PC-9 (cell line): ENCODE measurements around the gene ZNF407. TPM values are rescaled to one million over a fixed set of nuclear protein-coding genes. Genes with fewer than 3 reads are reported as not detected.

Experiments
- BruUV-seq: library from RNA; stranded (reverse); fragments of 400-500 nt; replicated peaks from 2 replicates; lab custom pipeline; 2021; lab: Mats Ljungman, UMichigan
- CTCF ChIA-PET: fragments of 300-600 bp; sonication (Branson Sonifier 250); formaldehyde crosslinking; loops from one replicate; lab custom pipeline; 2022; ENCODE audit warnings: antibody characterized with exemption; lab: Charles Lee
- POLR2A ChIA-PET: fragments of 300-600 bp; sonication (Branson Sonifier 250); formaldehyde crosslinking; loops from one replicate; lab custom pipeline; 2022; ENCODE audit warnings: antibody characterized with exemption; ENCODE audit not compliant: unreplicated experiment; lab: Charles Lee
- DNase-seq, 2 experiments: peaks; one replicate each; pipeline versions ENCODE4 v3.0.0 to v3.0.0-alpha.2; 2015 to 2022; ENCODE audit warnings: mixed read lengths in 1 of 2
- H2AFZ ChIP-seq: fragments of 200-600 bp; sonication (generic); 2 replicates; pipeline ENCODE4 v1.8.1; 2017; ENCODE audit warnings: antibody characterized with exemption
- H3F3A ChIP-seq: fragments of 200-600 bp; sonication (generic); 2 replicates; pipeline ENCODE4 v1.8.1; 2017; ENCODE audit warnings: antibody characterized with exemption, mild to moderate bottlenecking, low read depth; ENCODE audit not compliant: insufficient read depth
- H3K27ac ChIP-seq: fragments of 200-600 bp; sonication (generic); 2 replicates; pipeline ENCODE4 v1.6.1; 2016; ENCODE audit warnings: mixed run types
- H3K27me3 ChIP-seq: fragments of 200-600 bp; sonication (generic); 2 replicates; pipeline ENCODE4 v1.6.1; 2016; ENCODE audit warnings: low read depth, mixed run types; ENCODE audit not compliant: insufficient read depth
- H3K36me3 ChIP-seq: fragments of 200-600 bp; sonication (generic); 2 replicates; pipeline ENCODE4 v1.6.1; 2016; ENCODE audit warnings: low read depth, mixed run types
- H3K4me1 ChIP-seq: fragments of 200-600 bp; sonication (generic); replicated peaks from 2 replicates; pipeline ENCODE4 v1.6.1; 2016; ENCODE audit warnings: mixed run types; ENCODE audit not compliant: insufficient read depth
- H3K4me2 ChIP-seq: fragments of 200-600 bp; sonication (generic); 2 replicates; pipeline ENCODE4 v1.6.1; 2017; ENCODE audit warnings: mixed run types
- H3K4me3 ChIP-seq: fragments of 200-600 bp; sonication (generic); 2 replicates; pipeline ENCODE4 v1.6.1; 2016; ENCODE audit warnings: mixed run types
- H3K79me2 ChIP-seq: fragments of 200-600 bp; sonication (generic); 2 replicates; pipeline ENCODE4 v1.6.1; 2017; ENCODE audit warnings: low read depth, mixed run types
- H3K9me2 ChIP-seq: fragments of 200-600 bp; sonication (generic); 2 replicates; pipeline ENCODE4 v1.8.1; 2017; ENCODE audit warnings: mild to moderate bottlenecking; ENCODE audit not compliant: insufficient read depth
- H3K9me3 ChIP-seq: fragments of 200-600 bp; sonication (generic); 2 replicates; pipeline ENCODE4 v1.8.1; 2016; ENCODE audit warnings: low read depth; ENCODE audit not compliant: insufficient read depth
- H4K20me1 ChIP-seq: fragments of 200-600 bp; sonication (generic); 2 replicates; pipeline ENCODE4 v1.8.1; 2017; ENCODE audit not compliant: insufficient read depth
- EZH2 ChIP-seq: fragments of 200-600 bp; sonication (generic); IDR thresholded peaks from 2 replicates; pipeline ENCODE4 v1.8.0; 2017; ENCODE audit warnings: antibody characterized with exemption, low read depth
- intact Hi-C: fragments of 100-400 bp; cut with micrococcal nuclease; formaldehyde crosslinking; loops from one replicate; pipeline ENCODE4 v1.10.0; 2022; ENCODE audit not compliant: unreplicated experiment
- total RNA-seq: library from RNA; stranded (reverse); gene quantifications from 2 replicates; pipeline ENCODE4 v1.2.3, GENCODE V29; 2021
- TF ChIP-seq, protein P1 (sequence below): fragments of 200-600 bp; sonication (generic); conservative IDR thresholded peaks from 2 replicates; pipeline ENCODE4 v1.6.1; 2017; ENCODE audit warnings: mixed run types, antibody characterized with exemption, mild to moderate bottlenecking, moderate library complexity

ZNF407 gene
- total RNA-seq, 1 experiment from 2014 or later = 13.4 TPM

- H3F3A ChIP-seq = no peaks in the 10 kb centered on the region
- BruUV-seq = no TSS peak
These were observed 319.2 kb downstream of the ZNF407 start for GRCh38 chr18:74916773-74917393.

DNA sequence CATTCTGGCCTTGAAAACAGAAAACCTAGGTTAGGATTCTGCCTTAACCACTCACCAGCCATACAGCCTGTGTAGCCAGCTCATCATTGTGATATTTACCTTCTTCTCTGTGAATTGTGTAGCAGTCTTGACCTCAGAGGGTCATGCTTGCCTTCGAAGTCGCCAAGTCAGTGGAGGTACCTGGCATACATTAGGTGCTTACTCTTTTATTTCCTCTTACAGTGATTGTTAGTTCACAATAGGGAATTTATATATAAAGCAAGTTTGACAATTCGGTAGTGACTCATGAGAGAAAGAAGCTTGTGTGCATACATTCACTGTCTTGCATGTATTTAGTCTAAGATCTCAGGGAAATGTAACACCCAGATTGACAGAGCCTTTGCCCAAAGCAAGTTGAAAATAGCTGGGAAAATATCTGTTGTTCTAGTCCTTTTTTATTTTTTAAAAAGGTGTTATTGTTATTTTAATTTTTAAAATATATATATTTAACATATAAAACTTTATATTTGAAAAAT, 320.7 kb downstream of the ZNF407 start:
- no peaks in the 10 kb centered on the region for H3K9me3 ChIP-seq
- H3K27ac ChIP-seq = no peak overlapping the region
- CTCF ChIA-PET = no interaction called here
- no peak for DNase-seq
- TF ChIP-seq EZH2 = no peak
- TF ChIP-seq, protein P1, sequence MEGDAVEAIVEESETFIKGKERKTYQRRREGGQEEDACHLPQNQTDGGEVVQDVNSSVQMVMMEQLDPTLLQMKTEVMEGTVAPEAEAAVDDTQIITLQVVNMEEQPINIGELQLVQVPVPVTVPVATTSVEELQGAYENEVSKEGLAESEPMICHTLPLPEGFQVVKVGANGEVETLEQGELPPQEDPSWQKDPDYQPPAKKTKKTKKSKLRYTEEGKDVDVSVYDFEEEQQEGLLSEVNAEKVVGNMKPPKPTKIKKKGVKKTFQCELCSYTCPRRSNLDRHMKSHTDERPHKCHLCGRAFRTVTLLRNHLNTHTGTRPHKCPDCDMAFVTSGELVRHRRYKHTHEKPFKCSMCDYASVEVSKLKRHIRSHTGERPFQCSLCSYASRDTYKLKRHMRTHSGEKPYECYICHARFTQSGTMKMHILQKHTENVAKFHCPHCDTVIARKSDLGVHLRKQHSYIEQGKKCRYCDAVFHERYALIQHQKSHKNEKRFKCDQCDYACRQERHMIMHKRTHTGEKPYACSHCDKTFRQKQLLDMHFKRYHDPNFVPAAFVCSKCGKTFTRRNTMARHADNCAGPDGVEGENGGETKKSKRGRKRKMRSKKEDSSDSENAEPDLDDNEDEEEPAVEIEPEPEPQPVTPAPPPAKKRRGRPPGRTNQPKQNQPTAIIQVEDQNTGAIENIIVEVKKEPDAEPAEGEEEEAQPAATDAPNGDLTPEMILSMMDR = no peak
- no TSS peak for BruUV-seq
- no peak overlapping the region for H2AFZ ChIP-seq
- H3K4me2 ChIP-seq = no peak overlapping the region
- H3K4me1 ChIP-seq = no peaks in the 10 kb centered on the region
- no peaks in the 10 kb centered on the region for H3K36me3 ChIP-seq
- H3K9me2 ChIP-seq = no peaks in the 10 kb centered on the region
- POLR2A ChIA-PET = no interaction called here
- intact Hi-C loops = no loop called here
- H3K79me2 ChIP-seq = no peaks in the 10 kb centered on the region
- no peak overlapping the region for H3K4me3 ChIP-seq
- H3F3A ChIP-seq = no peaks in the 10 kb centered on the region
- H3K27me3 ChIP-seq = no peaks in the 10 kb centered on the region
- no peaks in the 10 kb centered on the region for H4K20me1 ChIP-seq

More at GRCh38 chr18:74916773-74917393, 319.2 kb downstream of the ZNF407 start:
- POLR2A ChIA-PET = no interaction called here
- Histone ChIP-seq H4K20me1 (no peaks in the 10 kb centered on the region), H3K36me3 (no peaks in the 10 kb centered on the region), H3K79me2 (no peaks in the 10 kb centered on the region), H2AFZ (no peak overlapping the region), H3K27ac (no peak overlapping the region), H3K4me2 (no peak overlapping the region), H3K4me3 (no peak overlapping the region), H3K4me1 (no peaks in the 10 kb centered on the region), H3K9me2 (no peaks in the 10 kb centered on the region), H3K27me3 (no peaks in the 10 kb centered on the region), H3K9me3 (no peaks in the 10 kb centered on the region)
- CTCF ChIA-PET = no interaction called here
- DNase-seq = no peak
- TF ChIP-seq EZH2 = no peak
- TF ChIP-seq, protein P1 = no peak
- intact Hi-C loops = no loop called here

GRCh38 chr18:74921057-74921820, 323.6 kb downstream of the ZNF407 start:
- ChIA-PET CTCF (no interaction called here), POLR2A (no interaction called here)
- H3K4me1 ChIP-seq = no peaks in the 10 kb centered on the region
- no peak overlapping the region for H3K4me3 ChIP-seq
- no peak overlapping the region for H3K27ac ChIP-seq
- no peaks in the 10 kb centered on the region for H3K9me3 ChIP-seq
- TF ChIP-seq, protein P1 = no peak
- no peaks in the 10 kb centered on the region for H3K36me3 ChIP-seq
- no peaks in the 10 kb centered on the region for H3K9me2 ChIP-seq
- no peak overlapping the region for H2AFZ ChIP-seq
- no TSS peak for BruUV-seq
- intact Hi-C loops = no loop called here
- no peaks in the 10 kb centered on the region for H3F3A ChIP-seq
- H4K20me1 ChIP-seq = no peaks in the 10 kb centered on the region
- H3K27me3 ChIP-seq = no peaks in the 10 kb centered on the region
- DNase-seq = no peak
- H3K79me2 ChIP-seq = no peaks in the 10 kb centered on the region
- H3K4me2 ChIP-seq = no peak overlapping the region
